Epithelial cell of esophagus (primary cell): ENCODE results near the gene ARID3A.
A peak's percentile ranks its signal among the peaks of the same experiment; 100 is the strongest.

Experiments used
- DNase-seq: peaks from one replicate; pipeline ENCODE4 v3.0.0; 2010; ENCODE audit warnings: low read depth
- H3K4me3 ChIP-seq: 2 replicates; pipeline ENCODE4 v1.5.1; 2011; ENCODE audit warnings: mild to moderate bottlenecking, low read length, control low read depth
- TF ChIP-seq, protein P1 (sequence below): IDR thresholded peaks from 2 replicates; pipeline ENCODE4 v1.5.1; 2011; ENCODE audit warnings: low read depth, mild to moderate bottlenecking, low read length, control low read depth, inconsistent platforms; ENCODE audit not compliant: insufficient read depth; ENCODE audit errors: missing control alignments

Gene ARID3A

GRCh38 chr19:996051-996838 is 70.4 kb downstream of the ARID3A start:
- TF ChIP-seq, protein P1, sequence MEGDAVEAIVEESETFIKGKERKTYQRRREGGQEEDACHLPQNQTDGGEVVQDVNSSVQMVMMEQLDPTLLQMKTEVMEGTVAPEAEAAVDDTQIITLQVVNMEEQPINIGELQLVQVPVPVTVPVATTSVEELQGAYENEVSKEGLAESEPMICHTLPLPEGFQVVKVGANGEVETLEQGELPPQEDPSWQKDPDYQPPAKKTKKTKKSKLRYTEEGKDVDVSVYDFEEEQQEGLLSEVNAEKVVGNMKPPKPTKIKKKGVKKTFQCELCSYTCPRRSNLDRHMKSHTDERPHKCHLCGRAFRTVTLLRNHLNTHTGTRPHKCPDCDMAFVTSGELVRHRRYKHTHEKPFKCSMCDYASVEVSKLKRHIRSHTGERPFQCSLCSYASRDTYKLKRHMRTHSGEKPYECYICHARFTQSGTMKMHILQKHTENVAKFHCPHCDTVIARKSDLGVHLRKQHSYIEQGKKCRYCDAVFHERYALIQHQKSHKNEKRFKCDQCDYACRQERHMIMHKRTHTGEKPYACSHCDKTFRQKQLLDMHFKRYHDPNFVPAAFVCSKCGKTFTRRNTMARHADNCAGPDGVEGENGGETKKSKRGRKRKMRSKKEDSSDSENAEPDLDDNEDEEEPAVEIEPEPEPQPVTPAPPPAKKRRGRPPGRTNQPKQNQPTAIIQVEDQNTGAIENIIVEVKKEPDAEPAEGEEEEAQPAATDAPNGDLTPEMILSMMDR = no peak
- peak; percentile 79 for DNase-seq
- peak overlapping the region; percentile 21 for H3K4me3 ChIP-seq

- TF ChIP-seq, protein P1 = no peak
- H3K4me3 ChIP-seq = no peak overlapping the region
- DNase-seq = no peak
Observed at GRCh38 chr19:998064-998463, 72.2 kb downstream of the ARID3A start.

GRCh38 chr19:999379-999719 is 73.5 kb downstream of the ARID3A start:
- no peak overlapping the region for H3K4me3 ChIP-seq
- TF ChIP-seq, protein P1 = no peak
- no peak for DNase-seq

DNA sequence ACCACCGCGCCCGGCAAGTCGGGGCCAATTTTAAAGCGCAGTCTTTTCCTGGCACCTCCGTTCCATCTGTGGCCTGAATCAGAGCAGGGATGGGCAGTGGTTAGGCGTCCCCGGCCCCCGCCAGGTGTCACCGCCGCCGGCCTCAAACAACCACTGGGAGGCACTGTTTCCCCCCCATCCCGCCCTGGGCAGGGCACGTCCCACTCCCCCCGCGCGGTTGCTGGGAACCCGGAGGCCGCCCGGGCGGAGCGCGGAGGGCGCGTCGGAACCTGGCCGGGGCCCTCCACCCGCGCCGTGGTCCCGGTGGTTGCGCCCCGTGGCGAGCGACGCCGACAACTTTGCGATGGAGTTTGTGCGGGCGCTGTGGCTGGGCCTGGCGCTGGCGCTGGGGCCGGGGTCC is 74.3 kb downstream of the ARID3A start, which contains the start of gene GRIN3B:
Gene GRIN3B (plus strand): TSS at position 325 of the 400 bp plus-strand sequence. CDS start 19 bp downstream, at position 344.
- DNase-seq = peak; percentile 76
- no peak within 1 kb of the TSS for H3K4me3 ChIP-seq
- TF ChIP-seq, protein P1 = peak; percentile 37

- no peak overlapping the region for H3K4me3 ChIP-seq
- TF ChIP-seq, protein P1 = no peak
- DNase-seq = no peak
Observed at GRCh38 chr19:1000591-1001537, 75.0 kb downstream of the ARID3A start.

DNA sequence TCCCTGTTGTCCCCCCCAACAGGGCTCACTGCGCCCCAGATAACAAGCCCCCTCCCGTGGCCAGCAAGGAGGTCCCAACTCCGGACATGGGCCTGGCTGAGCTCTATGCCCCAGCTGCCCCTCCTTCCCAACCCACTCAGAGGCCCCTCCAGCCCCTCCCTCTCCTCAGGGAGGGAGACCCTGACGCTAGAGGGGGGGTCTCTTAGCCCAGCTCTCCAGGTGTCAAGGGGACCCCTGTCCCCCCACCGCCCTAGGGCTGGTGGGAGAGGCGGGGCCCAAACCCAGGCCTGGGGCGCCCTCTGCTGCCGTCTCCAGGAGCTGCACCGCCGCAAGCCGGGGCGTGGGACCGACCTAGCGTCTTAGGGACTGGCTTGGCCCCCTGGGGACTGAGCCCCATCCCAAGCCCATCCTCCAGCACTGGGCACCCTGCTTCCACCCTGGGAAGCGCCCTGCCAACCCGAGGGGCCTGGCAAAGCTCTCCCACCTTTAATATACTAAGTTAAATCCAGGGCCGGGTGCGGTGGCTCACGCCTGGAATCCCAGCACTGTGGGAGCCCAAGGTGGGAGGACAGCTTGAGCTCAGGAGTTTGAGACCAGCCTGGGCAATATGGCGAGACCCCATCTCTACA is 75.8 kb downstream of the ARID3A start:
- TF ChIP-seq, protein P1 = peak; percentile 80
- no peak overlapping the region for H3K4me3 ChIP-seq
- peak; percentile 42 for DNase-seq
